HL-60 (cell line): ENCODE measurements around the gene SGIP1.

Experiments
- DNase-seq, 2 experiments: peaks; one replicate each; pipeline ENCODE4 v3.0.0-alpha.2; 2010 to 2020; ENCODE audit warnings: low read depth in 1 of 2, low spot score in 1 of 2
- H3K27ac ChIP-seq: fragments of 250-450 bp; sonication (Bioruptor Pico); replicated peaks from 2 replicates; pipeline ENCODE4 v1.5.1; 2020; ENCODE audit warnings: mild to moderate bottlenecking, moderate library complexity
- H3K27me3 ChIP-seq: fragments of 250-450 bp; sonication (Bioruptor Pico); 2 replicates; pipeline ENCODE4 v1.5.1; 2021; ENCODE audit warnings: mild to moderate bottlenecking, moderate library complexity; ENCODE audit not compliant: insufficient read depth, poor library complexity, severe bottlenecking
- H3K4me3 ChIP-seq: replicated peaks from 2 replicates; pipeline ENCODE4 v1.5.1; 2011; ENCODE audit warnings: mild to moderate bottlenecking, control low read depth, low read length; ENCODE audit not compliant: insufficient read depth
- CTCF ChIP-seq: IDR thresholded peaks from one replicate; pipeline ENCODE4 v1.5.1; 2011; ENCODE audit warnings: low read length, control low read depth, inconsistent platforms; ENCODE audit not compliant: insufficient read depth
- GABPA ChIP-seq: IDR thresholded peaks from 2 replicates; pipeline ENCODE4 v1.6.1; 2012; ENCODE audit warnings: low read depth
- POLR2AphosphoS5 ChIP-seq: IDR thresholded peaks from 2 replicates; pipeline ENCODE4 v1.6.1; 2012; ENCODE audit warnings: low read depth
- REST ChIP-seq: IDR thresholded peaks from 2 replicates; pipeline ENCODE4 v1.6.1; 2012; ENCODE audit warnings: low read depth; ENCODE audit not compliant: insufficient replicate concordance
- SPI1 ChIP-seq: IDR thresholded peaks from 2 replicates; pipeline ENCODE4 v1.6.1; 2012; ENCODE audit warnings: low read depth, mild to moderate bottlenecking, borderline replicate concordance

Gene SGIP1

GRCh38 chr1:66580081-66580480 is 46.1 kb downstream of the SGIP1 start:
- Histone ChIP-seq H3K27ac (no peak overlapping the region), H3K27me3 (no peaks in the 10 kb centered on the region), H3K4me3 (no peak overlapping the region)
- no peak for TF ChIP-seq POLR2AphosphoS5
- no peak for TF ChIP-seq CTCF
- TF ChIP-seq SPI1, result no peak
- no peak for TF ChIP-seq REST
- no peak for DNase-seq

- Histone ChIP-seq H3K27ac (no peak overlapping the region), H3K4me3 (no peak overlapping the region), H3K27me3 (no peaks in the 10 kb centered on the region)
- TF ChIP-seq SPI1, result no peak
- TF ChIP-seq REST, result no peak
- no peak for TF ChIP-seq CTCF
- TF ChIP-seq POLR2AphosphoS5, result no peak
- TF ChIP-seq GABPA, result no peak
- DNase-seq, result no peak
These were observed 49.1 kb downstream of the SGIP1 start for GRCh38 chr1:66583021-66583420.

- no peak for TF ChIP-seq REST
- TF ChIP-seq CTCF, result no peak
- TF ChIP-seq SPI1, result no peak
- no peak for TF ChIP-seq POLR2AphosphoS5
- TF ChIP-seq GABPA, result no peak
- Histone ChIP-seq H3K27ac (no peak overlapping the region), H3K27me3 (no peaks in the 10 kb centered on the region)
These were observed 51.0 kb downstream of the SGIP1 start for GRCh38 chr1:66585002-66585401.

More at GRCh38 chr1:66585002-66585401, 51.0 kb downstream of the SGIP1 start:
- no peak overlapping the region for H3K4me3 ChIP-seq
- no peak for DNase-seq
